VCaP (cell line): Measurements from ENCODE around the gene E2F3.

ENCODE experiments used
- H3K27ac ChIP-seq: fragments of 450-650 bp; 2 replicates; pipeline ENCODE4 v1.5.1; 2017
- TF ChIP-seq, protein P1 (sequence below): fragments of 450-650 bp; conservative IDR thresholded peaks from 2 replicates; pipeline ENCODE4 v1.5.1; 2017; ENCODE audit warnings: mild to moderate bottlenecking, moderate library complexity

The E2F3 gene

DNA sequence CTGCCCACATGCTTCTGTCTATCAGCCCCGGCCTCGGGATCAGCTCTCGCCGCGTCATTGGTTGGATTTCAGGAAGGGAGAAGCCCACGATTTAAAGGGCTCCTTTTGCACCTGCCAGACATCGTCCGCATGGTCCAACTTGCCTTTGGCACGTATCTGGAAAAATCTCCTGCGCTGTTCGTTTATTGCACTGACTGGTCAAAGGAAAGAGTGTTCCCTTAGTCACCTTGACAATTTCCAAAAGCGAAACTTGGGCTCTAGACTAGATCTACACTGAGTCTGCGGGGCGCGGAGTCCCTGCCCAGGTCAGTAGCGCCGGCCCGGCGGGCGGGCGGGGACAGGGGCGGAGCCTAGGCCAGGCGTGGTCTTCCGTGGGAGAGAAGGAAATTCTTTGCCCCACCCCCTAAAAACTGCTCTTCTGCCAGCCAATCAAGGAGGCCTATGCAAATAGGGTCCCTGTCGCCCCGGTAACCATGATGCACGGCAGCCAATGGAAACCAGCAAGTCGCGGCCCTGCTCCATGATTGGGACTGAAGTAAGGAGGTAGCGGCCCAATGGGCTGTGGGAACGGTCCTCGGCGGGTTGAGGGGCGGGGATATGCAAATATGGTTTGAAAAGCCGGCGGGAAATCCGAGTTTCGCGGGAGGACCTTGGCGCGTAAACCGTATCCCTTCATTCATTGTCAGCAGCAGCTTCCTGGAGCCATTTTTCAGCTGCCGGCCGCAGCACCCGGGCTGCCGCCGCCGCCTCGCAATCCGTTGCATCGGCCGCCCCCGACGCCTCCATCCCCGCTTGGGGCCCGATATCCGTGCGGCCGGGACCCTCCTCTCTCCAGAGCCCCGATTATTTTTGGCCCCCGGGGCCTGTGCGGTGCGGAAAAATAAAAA, at the start of gene E2F3:
TSS of gene E2F3 (plus strand) at position 675 of the 887 bp plus-strand sequence. CDS start 354 bp downstream, outside the sequence.
- TF ChIP-seq, protein P1, sequence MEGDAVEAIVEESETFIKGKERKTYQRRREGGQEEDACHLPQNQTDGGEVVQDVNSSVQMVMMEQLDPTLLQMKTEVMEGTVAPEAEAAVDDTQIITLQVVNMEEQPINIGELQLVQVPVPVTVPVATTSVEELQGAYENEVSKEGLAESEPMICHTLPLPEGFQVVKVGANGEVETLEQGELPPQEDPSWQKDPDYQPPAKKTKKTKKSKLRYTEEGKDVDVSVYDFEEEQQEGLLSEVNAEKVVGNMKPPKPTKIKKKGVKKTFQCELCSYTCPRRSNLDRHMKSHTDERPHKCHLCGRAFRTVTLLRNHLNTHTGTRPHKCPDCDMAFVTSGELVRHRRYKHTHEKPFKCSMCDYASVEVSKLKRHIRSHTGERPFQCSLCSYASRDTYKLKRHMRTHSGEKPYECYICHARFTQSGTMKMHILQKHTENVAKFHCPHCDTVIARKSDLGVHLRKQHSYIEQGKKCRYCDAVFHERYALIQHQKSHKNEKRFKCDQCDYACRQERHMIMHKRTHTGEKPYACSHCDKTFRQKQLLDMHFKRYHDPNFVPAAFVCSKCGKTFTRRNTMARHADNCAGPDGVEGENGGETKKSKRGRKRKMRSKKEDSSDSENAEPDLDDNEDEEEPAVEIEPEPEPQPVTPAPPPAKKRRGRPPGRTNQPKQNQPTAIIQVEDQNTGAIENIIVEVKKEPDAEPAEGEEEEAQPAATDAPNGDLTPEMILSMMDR, result no peak
- H3K27ac ChIP-seq, result peak within 1 kb of the TSS; percentile 94

- TF ChIP-seq, protein P1, result no peak
- no peak overlapping the region for H3K27ac ChIP-seq
These were observed 49.3 kb upstream of the E2F3 start for GRCh38 chr6:20352346-20352745.

DNA sequence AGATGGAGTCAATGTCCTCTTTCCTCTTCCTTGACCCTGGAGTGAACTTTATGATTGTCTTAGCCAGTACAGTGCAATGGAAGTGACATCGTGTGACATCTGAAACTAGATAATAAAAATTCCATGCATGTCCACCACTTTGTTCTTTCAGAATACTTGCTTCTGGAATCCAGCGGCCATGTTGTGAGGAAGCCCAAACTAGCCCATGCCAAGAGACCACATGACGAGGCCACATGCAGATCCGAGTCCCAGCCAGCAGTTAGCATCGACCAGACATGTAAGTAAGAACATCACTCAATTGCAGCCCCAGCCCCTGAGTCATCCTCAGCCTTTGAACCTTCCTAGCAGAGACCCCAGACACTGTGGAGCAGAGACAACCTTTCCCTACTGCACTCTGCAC, 48.5 kb upstream of the E2F3 start:
- TF ChIP-seq, protein P1, result no peak

DNA sequence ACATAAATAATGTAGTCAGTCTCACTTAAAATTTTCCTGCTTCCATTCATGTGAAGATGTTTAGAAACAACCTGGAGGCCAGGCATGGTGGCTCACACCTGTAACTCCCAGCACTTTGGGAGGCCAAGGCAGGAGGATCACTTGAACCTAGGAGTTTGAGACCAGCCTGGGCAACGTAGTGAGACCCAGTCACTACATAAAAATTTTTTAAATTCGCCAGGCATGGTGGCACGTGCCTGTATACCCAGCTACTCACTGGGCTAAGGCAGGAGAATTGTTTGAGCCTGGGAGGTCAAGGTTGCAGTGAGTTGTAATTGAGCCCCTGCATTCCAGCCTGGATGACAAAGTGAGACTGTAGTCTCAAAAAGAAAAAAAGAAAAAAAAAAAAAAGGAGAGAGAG, 47.3 kb upstream of the E2F3 start:
- no peak overlapping the region for H3K27ac ChIP-seq
- TF ChIP-seq, protein P1, result no peak

More for the DNA sequence above, 48.5 kb upstream of the E2F3 start:
- H3K27ac ChIP-seq, result no peak overlapping the region

DNA sequence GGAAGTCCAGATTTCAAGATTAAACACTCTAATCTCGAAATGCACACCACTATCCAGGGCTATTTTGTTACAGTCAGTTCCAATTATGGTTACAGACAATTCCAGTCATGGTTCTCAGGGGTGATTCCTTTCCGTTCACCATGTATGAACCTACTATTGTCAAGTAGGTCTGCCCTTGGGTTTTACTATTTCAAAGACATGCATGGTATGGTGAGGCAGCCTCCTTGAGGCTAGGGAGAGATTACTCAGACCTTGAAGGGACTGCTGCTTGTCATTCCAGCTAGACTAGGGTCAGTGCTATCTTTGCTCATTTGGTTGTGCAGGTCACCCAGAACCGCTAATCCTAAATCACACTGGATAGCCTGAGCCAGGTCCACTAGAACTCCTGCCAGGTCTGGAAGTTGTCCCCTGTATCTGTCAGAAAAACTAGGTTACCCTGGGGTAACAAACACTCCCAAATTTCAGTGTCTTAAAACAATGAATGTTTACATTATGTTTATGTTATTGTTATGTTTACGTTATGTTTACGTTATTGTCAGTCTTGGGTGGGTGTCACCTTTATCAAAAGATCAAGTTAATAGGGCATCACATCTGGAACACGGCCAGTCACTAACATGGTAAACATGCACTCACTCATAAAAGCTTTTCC, 41.1 kb upstream of the E2F3 start:
- no peak overlapping the region for H3K27ac ChIP-seq
- TF ChIP-seq, protein P1, result no peak

- H3K27ac ChIP-seq, result no peak overlapping the region
- TF ChIP-seq, protein P1, result no peak
These were observed 39.1 kb upstream of the E2F3 start for GRCh38 chr6:20362623-20363022.

GRCh38 chr6:20364327-20364726, 37.4 kb upstream of the E2F3 start:
- TF ChIP-seq, protein P1, result no peak
- no peak overlapping the region for H3K27ac ChIP-seq
